Limb (tissue), 2 donors: ENCODE results near the gene DLG2.
A peak's percentile ranks its signal among the peaks of the same experiment; 100 is the strongest.
"Not testable (repeated sequence)": the region's sequence is repeated elsewhere in the genome, so short reads cannot be mapped to it uniquely, and the experiment has no call there.

ENCODE experiments used
- DNase-seq, 2 donors: peaks; one replicate each; pipeline ENCODE4 v3.0.0-alpha.2; 2016; ENCODE audit errors: extremely low spot score in 2 of 2

DLG2 gene

GRCh38 chr11:85643191-85643614 lies 16.1 kb upstream of the DLG2 start:
- peak in 1 of 2 donors; percentile 41 for DNase-seq

- no peak for DNase-seq
These were observed 7.6 kb upstream of the DLG2 start for GRCh38 chr11:85634747-85635146.

GRCh38 chr11:85628771-85629341 lies 1.7 kb upstream of the DLG2 start:
- DNase-seq, result no peak

GRCh38 chr11:85627998-85628770 lies 1.0 kb upstream of the DLG2 start, which contains the start of gene TMEM126B:
TMEM126B (plus strand) TSS chr11:85628593; CDS start chr11:85628608, 15 bp downstream.
- DNase-seq, result peak; percentile 97 to 99

- no peak for DNase-seq
These were observed 648 bp downstream of the DLG2 start for GRCh38 chr11:85626496-85626895.

- DNase-seq, result no peak
These were observed 6.9 kb downstream of the DLG2 start for GRCh38 chr11:85620256-85620655.

GRCh38 chr11:85619499-85619898 lies 7.6 kb downstream of the DLG2 start:
- no peak for DNase-seq

GRCh38 chr11:85611643-85612042 lies 15.5 kb downstream of the DLG2 start:
- not testable (repeated sequence) for DNase-seq

GRCh38 chr11:85609286-85609685 lies 17.9 kb downstream of the DLG2 start:
- DNase-seq, result not testable (repeated sequence)

GRCh38 chr11:85608621-85609020 lies 18.5 kb downstream of the DLG2 start:
- not testable (repeated sequence) for DNase-seq

- not testable (repeated sequence) for DNase-seq
These were observed 20.9 kb downstream of the DLG2 start for GRCh38 chr11:85606237-85606636.

- no peak for DNase-seq
These were observed 23.9 kb downstream of the DLG2 start for GRCh38 chr11:85603220-85603619.

GRCh38 chr11:85602526-85603213 lies 24.5 kb downstream of the DLG2 start:
- DNase-seq, result no peak

GRCh38 chr11:85599083-85599482 lies 28.1 kb downstream of the DLG2 start:
- no peak for DNase-seq

GRCh38 chr11:85596886-85597285 lies 30.3 kb downstream of the DLG2 start:
- no peak for DNase-seq

GRCh38 chr11:85595285-85595884 lies 31.8 kb downstream of the DLG2 start:
- DNase-seq, result peak in 1 of 2 donors; percentile 75

GRCh38 chr11:85590848-85591483 lies 36.2 kb downstream of the DLG2 start:
- peak in 1 of 2 donors; percentile 62 for DNase-seq

- no peak for DNase-seq
These were observed 37.8 kb downstream of the DLG2 start for GRCh38 chr11:85589373-85589772.

- no peak for DNase-seq
These were observed 45.0 kb downstream of the DLG2 start for GRCh38 chr11:85582111-85582510.

GRCh38 chr11:85575388-85575787 lies 51.8 kb downstream of the DLG2 start:
- no peak for DNase-seq

GRCh38 chr11:85572056-85572455 lies 55.1 kb downstream of the DLG2 start:
- DNase-seq, result no peak
